ENCODE measurements around the gene NSMF. TPM values are rescaled to one million over a fixed set of nuclear protein-coding genes. Genes with fewer than 3 reads are reported as not detected.

The NSMF gene
- total RNA-seq, 1 donor from 2014 or later: 68.6 TPM

DNA sequence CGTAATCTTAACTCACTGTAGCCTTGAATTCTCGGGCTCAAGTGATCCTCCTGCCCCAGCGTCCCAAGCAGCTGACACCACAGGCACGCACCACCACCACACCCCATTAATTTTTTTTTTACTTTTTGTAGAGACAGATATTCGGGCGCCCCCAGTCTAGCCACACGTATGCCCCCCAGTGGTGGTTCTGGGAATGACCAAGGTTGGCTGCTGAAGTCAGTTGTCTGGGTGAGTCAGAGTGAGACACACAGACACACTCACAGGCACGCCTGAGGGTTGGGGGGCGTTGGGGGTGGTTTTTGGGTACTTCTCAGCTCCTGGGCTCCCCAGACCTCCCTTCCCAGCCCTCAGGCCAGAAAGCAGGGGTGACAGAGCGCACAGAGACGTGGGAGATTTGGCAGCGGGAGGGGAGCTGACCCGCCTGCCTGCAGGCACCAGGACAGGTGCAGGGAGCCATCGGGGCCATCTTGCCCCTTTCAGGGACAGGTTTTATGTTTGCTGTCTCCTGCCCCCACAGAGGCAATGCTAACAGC, 13.8 kb downstream of the NSMF start:
- Mint-ChIP-seq H3K4me1 (peaks cover 10% of the 10 kb centered on the region), H3K27me3 (peaks cover 13% of the 10 kb centered on the region), H3K27ac (no peak overlapping the region), H3K9me3 (no peaks in the 10 kb centered on the region), H3K36me3 (ENCODE audit: low read depth) (peaks cover 13% of the 10 kb centered on the region), H3K4me3 (no peak overlapping the region)
- peak; percentile 96 for DNase-seq
- intact Hi-C loops (cut with micrococcal nuclease): loop anchor here (2.0 kb wide), 1 partner anchor 23 kb away; the partner anchor contains the start of genes EXD3 and NOXA1

DNA sequence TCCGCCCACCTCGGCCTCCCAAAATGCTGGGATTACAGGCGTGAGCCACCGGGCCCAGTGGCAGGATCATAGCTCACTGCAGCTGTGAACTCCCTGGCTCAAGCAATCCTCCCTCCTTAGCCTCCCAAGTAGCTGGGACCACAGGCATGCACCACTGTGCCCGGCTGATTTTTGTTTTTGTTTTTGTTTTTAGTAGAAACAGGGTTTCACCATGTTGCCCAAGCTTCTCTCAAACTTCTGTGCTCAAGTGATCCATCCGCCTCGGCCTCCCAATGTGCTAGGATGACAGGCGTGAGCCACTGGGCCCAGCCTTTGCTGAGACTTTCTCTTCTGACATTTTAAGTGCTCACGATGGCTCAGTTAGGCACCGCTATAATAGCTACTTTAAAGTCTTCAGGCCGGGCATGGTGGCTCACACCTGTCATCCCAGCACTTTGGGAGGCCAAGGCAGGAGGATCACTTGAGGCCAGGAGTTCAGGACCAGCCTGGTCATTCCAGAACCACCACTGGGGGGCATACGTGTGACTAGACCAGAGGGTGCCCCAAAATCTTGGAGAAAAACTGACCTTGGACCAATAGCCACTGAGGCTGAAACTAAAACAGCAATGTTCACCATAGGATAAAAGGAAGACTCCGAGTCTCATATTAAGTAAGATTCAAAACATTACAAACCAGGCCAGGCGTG, 14.9 kb downstream of the NSMF start:
- peaks cover 16% of the 10 kb centered on the region for H3K27me3 Mint-ChIP-seq
- no peak for DNase-seq
- intact Hi-C loops (cut with micrococcal nuclease): loop anchor here (2.0 kb wide), 1 partner anchor 21 kb away; the partner anchor contains the start of genes EXD3 and NOXA1
- H3K9me3 Mint-ChIP-seq: no peaks in the 10 kb centered on the region
- H3K36me3 Mint-ChIP-seq (ENCODE audit: low read depth): peaks cover 6% of the 10 kb centered on the region
- peaks cover 8% of the 10 kb centered on the region for H3K4me1 Mint-ChIP-seq
- H3K4me3 Mint-ChIP-seq: no peak overlapping the region
- no peak overlapping the region for H3K27ac Mint-ChIP-seq

DNA sequence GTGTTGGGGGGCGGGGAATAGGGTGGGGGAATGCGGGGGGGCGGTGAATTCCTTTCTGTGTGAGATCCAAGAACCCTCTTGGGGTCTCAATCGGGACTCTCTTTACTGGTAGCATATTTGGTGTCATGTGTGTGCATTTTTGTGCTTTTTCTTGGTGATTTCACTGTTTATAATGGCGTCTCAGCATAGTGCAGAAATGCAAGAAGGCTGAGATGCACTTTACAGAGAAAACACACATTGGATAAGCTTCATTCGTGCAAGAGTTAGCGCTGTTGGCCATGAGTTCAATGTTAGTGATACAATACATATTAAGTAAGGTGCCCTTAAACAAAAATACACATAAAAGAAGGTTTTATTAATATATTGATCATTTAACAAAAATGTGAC, 17.2 kb downstream of the NSMF start:
- H3K27me3 Mint-ChIP-seq: peaks cover 16% of the 10 kb centered on the region
- no peak overlapping the region for H3K27ac Mint-ChIP-seq
- intact Hi-C loops (cut with micrococcal nuclease): no loop called here
- peak overlapping the region; percentile 70 for H3K4me3 Mint-ChIP-seq
- peaks cover 8% of the 10 kb centered on the region for H3K4me1 Mint-ChIP-seq
- no peak for DNase-seq
- no peaks in the 10 kb centered on the region for H3K36me3 Mint-ChIP-seq (ENCODE audit: low read depth)
- H3K9me3 Mint-ChIP-seq: no peaks in the 10 kb centered on the region

DNA sequence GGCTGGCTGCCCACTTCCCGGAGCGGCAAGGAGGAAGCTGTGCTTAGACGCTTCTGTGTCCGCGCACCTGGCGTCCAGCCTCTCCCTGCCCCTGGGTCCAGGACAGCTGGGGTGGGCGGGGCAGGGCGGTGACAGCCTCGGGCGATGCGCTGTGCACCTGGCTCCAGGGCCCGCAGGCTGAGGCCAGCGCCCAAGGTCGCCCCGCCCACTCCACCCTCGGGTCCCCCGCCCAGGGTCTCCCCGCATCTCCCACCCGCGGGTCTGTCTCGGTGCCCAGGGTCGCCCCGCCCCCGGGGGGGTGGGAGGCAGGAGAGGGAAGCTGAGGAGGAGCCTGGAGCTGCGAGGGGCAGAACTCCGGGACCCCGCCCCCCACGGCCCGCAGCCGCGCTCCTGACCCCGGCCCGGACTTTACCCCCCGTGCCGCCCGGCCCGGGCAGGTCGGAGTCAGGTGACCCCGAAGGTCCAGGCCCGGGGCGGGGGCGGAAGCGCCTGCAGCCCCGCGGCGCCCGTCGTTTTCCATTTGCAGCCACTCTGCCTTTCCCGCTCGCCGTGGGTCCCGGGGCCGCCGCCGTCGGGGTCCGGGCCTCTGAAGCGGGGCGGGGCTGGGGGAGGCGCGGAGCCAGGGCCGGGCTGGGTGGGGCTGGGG, 17.7 kb downstream of the NSMF start, which contains the start of gene ENTPD8:
TSS of gene ENTPD8 (minus strand) at position 69 of the 646 bp plus-strand sequence. CDS start 3,072 bp downstream, outside the sequence.
- peak; percentile 81 for DNase-seq
- H3K9me3 Mint-ChIP-seq: no peaks in the 10 kb centered on the region
- peak within 1 kb of the TSS; percentile 70 for H3K4me3 Mint-ChIP-seq
- peaks cover 16% of the 10 kb centered on the region for H3K27me3 Mint-ChIP-seq
- intact Hi-C loops (cut with micrococcal nuclease): no loop called here
- H3K36me3 Mint-ChIP-seq (ENCODE audit: low read depth): no peaks in the 10 kb centered on the region
- peaks cover 8% of the 10 kb centered on the region for H3K4me1 Mint-ChIP-seq
- no peak within 1 kb of the TSS for H3K27ac Mint-ChIP-seq

DNA sequence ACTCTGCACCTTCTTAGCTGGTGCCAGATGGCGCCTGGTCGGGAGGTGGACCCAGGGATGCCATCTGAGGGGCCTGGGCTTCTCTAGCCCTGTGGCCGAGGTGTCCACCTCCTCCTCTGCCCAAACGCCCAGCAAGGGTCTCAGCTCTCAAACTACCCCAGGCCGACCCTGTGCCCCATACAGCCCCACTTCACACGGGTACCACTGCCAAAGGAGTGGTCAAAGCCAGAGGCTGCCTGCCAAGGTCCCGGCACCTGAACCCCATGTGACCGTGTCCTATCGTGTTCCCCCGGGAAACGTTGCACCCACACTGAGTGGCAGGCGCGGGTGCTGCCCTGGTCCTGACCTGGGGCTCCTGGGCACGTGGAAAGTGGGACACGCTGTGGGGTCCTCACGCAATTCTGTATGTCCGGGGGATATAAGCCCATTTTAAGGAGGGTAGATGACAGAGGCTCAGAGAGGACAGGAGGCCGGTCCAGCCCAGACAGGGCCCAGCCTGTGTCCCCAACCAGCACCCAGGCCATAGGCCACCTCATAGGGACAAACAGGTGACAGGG, 19.9 kb downstream of the NSMF start:
- H3K4me3 Mint-ChIP-seq: no peak overlapping the region
- no peak overlapping the region for H3K27ac Mint-ChIP-seq
- DNase-seq: no peak
- H3K9me3 Mint-ChIP-seq: no peaks in the 10 kb centered on the region
- no peaks in the 10 kb centered on the region for H3K36me3 Mint-ChIP-seq (ENCODE audit: low read depth)
- peaks cover 2% of the 10 kb centered on the region for H3K4me1 Mint-ChIP-seq
- peaks cover 16% of the 10 kb centered on the region for H3K27me3 Mint-ChIP-seq
- intact Hi-C loops (cut with micrococcal nuclease): no loop called here

DNA sequence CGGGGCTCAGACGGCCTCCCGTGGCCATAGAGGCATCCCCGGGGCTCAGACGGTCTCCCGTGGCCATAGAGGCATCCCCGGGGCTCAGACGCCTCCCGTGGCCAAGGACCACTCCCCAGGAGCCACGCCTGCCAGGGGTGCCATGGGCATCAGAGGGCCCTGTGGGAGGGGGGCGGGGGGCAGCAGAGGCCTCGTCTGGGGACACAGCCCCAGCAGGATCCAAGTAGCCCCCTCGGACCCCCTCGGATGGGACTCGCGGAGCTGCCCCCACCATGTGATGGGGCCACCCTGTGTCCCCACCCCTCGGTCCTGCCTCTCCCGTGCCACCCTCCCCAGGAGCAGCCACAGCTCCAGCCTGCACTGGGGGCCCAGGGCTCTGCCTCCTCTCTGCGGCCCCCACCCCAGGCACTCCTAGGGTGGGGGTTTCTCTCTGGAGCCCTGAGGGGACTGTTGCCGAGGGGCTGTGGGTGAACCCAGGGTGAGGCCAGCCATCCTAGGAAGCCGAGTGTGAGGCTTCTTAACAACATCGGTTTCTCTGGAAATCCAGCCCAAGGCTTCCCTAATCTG, 20.5 kb downstream of the NSMF start:
- no peaks in the 10 kb centered on the region for H3K36me3 Mint-ChIP-seq (ENCODE audit: low read depth)

DNA sequence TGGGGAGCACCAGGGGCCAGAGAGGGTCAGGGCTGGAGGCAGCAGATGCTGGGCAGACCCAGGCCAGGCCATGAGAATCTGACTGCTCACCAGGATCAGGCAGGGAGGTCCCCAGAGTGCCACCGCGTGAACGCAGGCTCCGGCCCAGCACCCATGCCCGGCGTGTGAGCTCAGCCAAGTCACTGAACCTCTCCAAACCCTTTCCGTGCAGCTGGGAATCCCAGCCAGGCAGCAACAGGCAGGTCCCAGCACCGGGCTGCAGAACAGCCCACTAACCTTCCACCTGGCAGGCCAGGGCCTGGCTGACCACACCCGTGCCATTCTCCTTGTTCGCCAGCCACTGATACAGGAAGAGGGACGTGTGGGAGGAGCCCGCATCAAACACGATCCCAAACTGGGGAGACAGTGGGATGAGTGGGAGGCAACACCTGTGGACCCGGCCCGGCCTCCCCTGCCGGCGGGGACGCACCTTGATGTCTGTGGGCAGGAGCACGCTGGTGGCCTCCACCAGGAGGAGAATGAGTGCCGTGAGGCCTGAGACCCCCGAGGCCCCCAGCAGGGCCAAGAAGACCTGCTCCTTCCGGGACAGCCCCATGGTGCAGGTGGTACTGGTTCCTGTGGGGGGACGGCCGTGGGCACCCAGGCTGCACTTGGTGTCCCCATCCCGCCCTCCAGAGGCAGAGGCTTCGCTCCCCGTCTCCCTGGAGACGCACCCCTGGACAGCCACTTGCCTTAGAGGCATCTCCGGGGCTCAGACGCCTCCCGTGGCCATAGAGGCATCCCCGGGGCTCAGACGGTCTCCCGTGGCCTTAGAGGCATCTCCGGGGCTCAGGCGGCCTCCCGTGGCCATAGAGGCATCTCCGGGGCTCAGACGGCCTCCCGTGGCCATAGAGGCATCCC, 21.2 kb downstream of the NSMF start:
- H3K36me3 Mint-ChIP-seq (ENCODE audit: low read depth): no peaks in the 10 kb centered on the region
- H3K27me3 Mint-ChIP-seq: peaks cover 10% of the 10 kb centered on the region
- intact Hi-C loops (cut with micrococcal nuclease): no loop called here
- H3K27ac Mint-ChIP-seq: no peak overlapping the region
- H3K4me1 Mint-ChIP-seq: peaks cover 2% of the 10 kb centered on the region
- DNase-seq: no peak
- H3K9me3 Mint-ChIP-seq: no peaks in the 10 kb centered on the region
- no peak overlapping the region for H3K4me3 Mint-ChIP-seq

More for the DNA sequence above, 20.5 kb downstream of the NSMF start:
- Mint-ChIP-seq H3K9me3 (no peaks in the 10 kb centered on the region), H3K4me1 (peaks cover 2% of the 10 kb centered on the region), H3K27ac (no peak overlapping the region), H3K4me3 (no peak overlapping the region), H3K27me3 (peaks cover 14% of the 10 kb centered on the region)
- DNase-seq: no peak
- intact Hi-C loops (cut with micrococcal nuclease): no loop called here

GRCh38 chr9:137436761-137437600, 22.2 kb downstream of the NSMF start:
- H3K36me3 Mint-ChIP-seq (ENCODE audit: low read depth): no peaks in the 10 kb centered on the region

DNA sequence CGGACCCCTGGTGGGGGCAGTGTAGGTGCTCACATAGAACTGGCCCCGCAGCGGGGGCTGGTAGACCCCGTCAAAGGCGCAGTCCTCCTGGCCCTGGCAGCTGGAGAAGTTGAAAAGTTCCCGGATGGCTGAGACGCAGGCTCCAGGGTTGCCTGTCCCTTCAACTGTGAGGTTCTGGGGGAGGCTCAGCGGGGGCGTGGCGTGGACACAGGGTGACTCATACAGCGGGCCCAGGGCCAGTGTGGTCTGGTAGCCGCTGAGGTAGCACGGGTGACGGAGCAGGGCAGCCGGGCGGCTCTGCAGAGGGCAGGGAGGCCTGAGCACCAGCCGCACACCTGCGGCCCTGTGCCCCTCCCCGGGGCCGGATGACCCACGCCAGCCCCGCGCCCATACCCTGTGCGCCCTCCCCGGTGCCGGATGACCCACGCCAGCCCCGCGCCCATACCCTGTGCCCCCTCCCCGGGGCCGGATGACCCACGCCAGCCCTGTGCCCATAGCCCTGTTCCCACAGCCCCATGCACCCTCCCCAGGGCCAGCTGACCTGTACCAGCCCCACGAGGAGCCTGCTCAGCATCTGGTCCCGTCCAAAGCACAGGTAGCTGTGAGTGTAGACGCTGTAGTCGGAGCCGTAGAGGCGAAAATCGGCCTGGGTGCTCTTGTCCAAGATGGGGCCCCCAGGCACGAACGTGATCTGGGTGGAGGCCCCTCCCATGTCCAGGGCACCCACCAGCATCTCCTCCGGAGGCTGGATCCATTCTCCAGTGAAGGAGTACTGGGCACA, 23.0 kb downstream of the NSMF start:
- Mint-ChIP-seq H3K4me3 (no peak overlapping the region), H3K9me3 (no peaks in the 10 kb centered on the region), H3K36me3 (ENCODE audit: low read depth) (no peaks in the 10 kb centered on the region), H3K27me3 (peaks cover 3% of the 10 kb centered on the region), H3K4me1 (no peaks in the 10 kb centered on the region), H3K27ac (no peak overlapping the region)
- DNase-seq: no peak
- intact Hi-C loops (cut with micrococcal nuclease): no loop called here

More at GRCh38 chr9:137436761-137437600, 22.2 kb downstream of the NSMF start:
- no peak overlapping the region for H3K27ac Mint-ChIP-seq
- no peaks in the 10 kb centered on the region for H3K9me3 Mint-ChIP-seq
- peaks cover 2% of the 10 kb centered on the region for H3K4me1 Mint-ChIP-seq
- intact Hi-C loops (cut with micrococcal nuclease): no loop called here
- H3K27me3 Mint-ChIP-seq: peaks cover 5% of the 10 kb centered on the region
- H3K4me3 Mint-ChIP-seq: no peak overlapping the region
- DNase-seq: no peak

- peaks cover 3% of the 10 kb centered on the region for H3K27me3 Mint-ChIP-seq
- no peaks in the 10 kb centered on the region for H3K4me1 Mint-ChIP-seq
- no peaks in the 10 kb centered on the region for H3K36me3 Mint-ChIP-seq (ENCODE audit: low read depth)
- H3K27ac Mint-ChIP-seq: no peak overlapping the region
- no peak for DNase-seq
- no peak overlapping the region for H3K4me3 Mint-ChIP-seq
- H3K9me3 Mint-ChIP-seq: no peaks in the 10 kb centered on the region
- intact Hi-C loops (cut with micrococcal nuclease): no loop called here
Measured at GRCh38 chr9:137435381-137435891, 23.7 kb downstream of the NSMF start.

GRCh38 chr9:137434498-137435380, 24.4 kb downstream of the NSMF start:
- no peaks in the 10 kb centered on the region for H3K9me3 Mint-ChIP-seq
- intact Hi-C loops (cut with micrococcal nuclease): no loop called here

More at GRCh38 chr9:137434498-137435380, 24.4 kb downstream of the NSMF start:
- H3K36me3 Mint-ChIP-seq (ENCODE audit: low read depth): no peaks in the 10 kb centered on the region
- peaks cover 3% of the 10 kb centered on the region for H3K27me3 Mint-ChIP-seq
- H3K4me3 Mint-ChIP-seq: no peak overlapping the region
- DNase-seq: no peak
- no peaks in the 10 kb centered on the region for H3K4me1 Mint-ChIP-seq
- no peak overlapping the region for H3K27ac Mint-ChIP-seq

Measured in activated CD4-positive, alpha-beta T cell treated with anti-CD3 and anti-CD28 coated beads, Interleukin-2, amount 10 ng/mL, durations not matched to agents 24 days and 14 days (primary cell).